CD4-positive, alpha-beta T cell treated with Interleukin-12 subunit alpha and Interleukin-12 subunit beta, for 1 hour (primary cell): Measurements from ENCODE around the gene SGCD.
"Not testable (repeated sequence)": the region's sequence is repeated elsewhere in the genome, so short reads cannot be mapped to it uniquely, and the experiment has no call there.

Experiments
- DNase-seq: peaks from one replicate; pipeline ENCODE4 v3.0.0-alpha.2; 2020

The SGCD gene

GRCh38 chr5:156664832-156665231 lies 337.9 kb downstream of the SGCD start:
- peak; percentile 3 for DNase-seq

GRCh38 chr5:156666686-156667085 lies 339.7 kb downstream of the SGCD start:
- DNase-seq: not testable (repeated sequence)

- no peak for DNase-seq
Measured at GRCh38 chr5:156667616-156668015, 340.7 kb downstream of the SGCD start.

GRCh38 chr5:156669416-156669815 lies 342.5 kb downstream of the SGCD start:
- DNase-seq: no peak

GRCh38 chr5:156670615-156671014 lies 343.7 kb downstream of the SGCD start:
- DNase-seq: no peak

- DNase-seq: no peak
Measured at GRCh38 chr5:156675395-156675794, 348.4 kb downstream of the SGCD start.

- DNase-seq: no peak
Measured at GRCh38 chr5:156677963-156678362, 351.0 kb downstream of the SGCD start.

GRCh38 chr5:156678484-156678883 lies 351.5 kb downstream of the SGCD start:
- DNase-seq: no peak

GRCh38 chr5:156680831-156681230 lies 353.9 kb downstream of the SGCD start:
- DNase-seq: no peak

GRCh38 chr5:156681265-156681664 lies 354.3 kb downstream of the SGCD start:
- DNase-seq: no peak

GRCh38 chr5:156682971-156683370 lies 356.0 kb downstream of the SGCD start:
- DNase-seq: no peak

GRCh38 chr5:156683509-156683908 lies 356.5 kb downstream of the SGCD start:
- DNase-seq: no peak

- DNase-seq: no peak
Measured at GRCh38 chr5:156684216-156684615, 357.3 kb downstream of the SGCD start.

- no peak for DNase-seq
Measured at GRCh38 chr5:156685481-156685880, 358.5 kb downstream of the SGCD start.

GRCh38 chr5:156686380-156686779 lies 359.4 kb downstream of the SGCD start:
- no peak for DNase-seq

GRCh38 chr5:156686796-156687195 lies 359.8 kb downstream of the SGCD start:
- no peak for DNase-seq

- DNase-seq: no peak
Measured at GRCh38 chr5:156687514-156687913, 360.6 kb downstream of the SGCD start.

GRCh38 chr5:156691572-156691971 lies 364.6 kb downstream of the SGCD start:
- no peak for DNase-seq

GRCh38 chr5:156693113-156693512 lies 366.1 kb downstream of the SGCD start:
- no peak for DNase-seq

- no peak for DNase-seq
Measured at GRCh38 chr5:156694598-156694997, 367.6 kb downstream of the SGCD start.

- DNase-seq: no peak
Measured at GRCh38 chr5:156695774-156696173, 368.8 kb downstream of the SGCD start.

GRCh38 chr5:156698323-156698722 lies 371.4 kb downstream of the SGCD start:
- DNase-seq: no peak

- DNase-seq: no peak
Measured at GRCh38 chr5:156699147-156699546, 372.2 kb downstream of the SGCD start.

- no peak for DNase-seq
Measured at GRCh38 chr5:156704139-156704538, 377.2 kb downstream of the SGCD start.

- no peak for DNase-seq
Measured at GRCh38 chr5:156706631-156707030, 379.7 kb downstream of the SGCD start.

- no peak for DNase-seq
Measured at GRCh38 chr5:156707750-156708149, 380.8 kb downstream of the SGCD start.
